NCI-H128 (cell line): ENCODE results near the gene PHLDA3.

Source experiments
- DNase-seq: peaks from one replicate; lab custom pipeline; 2025; ENCODE audit not compliant: unreplicated experiment; lab: John Stamatoyannopoulos, UW

Gene PHLDA3

DNA sequence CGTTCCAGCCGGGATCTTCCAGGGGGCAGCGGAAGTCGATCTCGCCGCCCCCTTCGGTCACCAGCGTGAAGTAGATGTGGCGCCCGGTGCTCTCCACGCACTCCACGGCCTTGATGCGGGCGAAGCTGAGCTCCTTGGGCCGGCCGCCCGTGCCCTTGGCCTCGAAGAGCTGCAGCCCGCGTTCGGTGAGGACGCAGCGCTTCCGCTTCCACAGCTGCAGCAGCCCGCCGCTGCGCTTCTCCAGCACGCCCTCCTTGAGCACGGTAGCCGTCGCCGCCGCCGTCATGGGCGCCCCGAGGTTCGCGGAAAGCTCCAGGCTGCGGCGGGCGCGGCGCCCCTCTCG, 516 bp downstream of the PHLDA3 start:
- peak; percentile 10 for DNase-seq

DNA sequence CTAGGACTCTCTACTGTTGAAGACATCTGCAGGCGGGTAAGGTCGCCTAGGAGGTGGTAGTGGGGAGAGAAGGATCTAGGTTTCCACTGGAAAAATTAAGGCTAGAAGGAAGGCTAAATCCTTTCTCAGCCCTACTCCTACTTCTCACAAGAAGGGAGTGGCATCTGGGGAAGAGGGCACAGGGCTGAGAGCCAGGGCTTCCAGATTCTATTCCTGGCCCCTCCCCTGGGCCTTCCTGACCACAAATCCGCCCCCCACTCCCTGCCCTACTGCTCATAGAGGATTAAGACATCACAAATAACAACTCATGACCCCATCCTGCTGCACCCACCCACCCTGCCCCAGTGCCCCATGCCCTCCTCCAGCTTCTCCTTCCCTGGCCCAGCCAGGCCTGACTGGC, 2.5 kb downstream of the PHLDA3 start:
- no peak for DNase-seq

DNA sequence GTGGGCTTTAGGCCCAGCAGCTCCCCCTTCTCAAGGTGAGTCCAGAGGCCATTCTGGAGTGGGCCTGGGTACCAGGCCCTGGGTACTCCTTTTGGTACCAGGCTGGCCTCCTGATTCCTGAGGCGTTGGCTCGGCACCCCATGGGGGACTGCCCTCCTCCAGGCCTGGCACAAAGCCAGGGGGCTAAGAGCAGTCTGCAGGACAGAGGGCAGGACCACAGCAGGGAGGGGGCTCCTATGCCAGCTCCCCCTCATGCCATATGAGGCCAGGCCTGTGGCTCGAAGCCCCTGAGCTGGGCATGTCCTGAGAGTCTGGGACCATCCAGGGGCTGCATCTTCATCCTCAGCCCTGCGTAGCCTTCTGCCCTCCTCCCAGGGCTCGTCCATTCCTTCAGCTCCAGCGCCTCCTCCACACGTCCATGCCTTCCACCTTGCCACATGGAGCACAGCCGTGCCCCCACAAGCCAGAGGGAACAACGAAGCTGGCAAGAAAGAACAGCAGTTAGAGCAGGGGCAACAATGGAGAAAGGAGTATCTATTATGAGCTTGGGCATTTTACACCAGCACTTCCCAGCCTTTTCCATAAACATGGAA, 3.2 kb downstream of the PHLDA3 start:
- DNase-seq = no peak

DNA sequence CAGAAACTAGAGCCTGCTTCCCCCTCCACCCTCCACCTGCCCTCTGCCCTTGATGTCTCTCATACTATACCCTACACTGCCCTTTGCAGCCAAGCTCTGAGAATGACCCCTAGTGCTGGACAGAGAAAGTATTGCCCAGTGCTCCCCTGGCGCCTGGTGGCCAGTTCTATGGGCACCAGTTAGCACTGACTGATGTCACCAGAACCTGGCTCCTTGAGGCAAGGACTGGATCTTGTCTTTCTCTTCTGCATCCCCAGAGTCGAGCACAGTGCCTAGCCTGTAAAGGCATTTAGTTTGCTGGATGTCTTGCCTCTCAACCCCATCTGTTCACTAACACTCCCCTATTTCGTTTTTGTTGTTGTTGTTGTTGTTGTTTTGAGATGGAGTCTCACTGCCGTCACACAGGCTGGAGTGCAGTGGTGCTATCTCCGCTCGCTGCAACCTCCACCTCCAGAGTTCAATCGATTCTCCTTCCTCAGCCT, 5.9 kb downstream of the PHLDA3 start:
- DNase-seq = no peak

DNA sequence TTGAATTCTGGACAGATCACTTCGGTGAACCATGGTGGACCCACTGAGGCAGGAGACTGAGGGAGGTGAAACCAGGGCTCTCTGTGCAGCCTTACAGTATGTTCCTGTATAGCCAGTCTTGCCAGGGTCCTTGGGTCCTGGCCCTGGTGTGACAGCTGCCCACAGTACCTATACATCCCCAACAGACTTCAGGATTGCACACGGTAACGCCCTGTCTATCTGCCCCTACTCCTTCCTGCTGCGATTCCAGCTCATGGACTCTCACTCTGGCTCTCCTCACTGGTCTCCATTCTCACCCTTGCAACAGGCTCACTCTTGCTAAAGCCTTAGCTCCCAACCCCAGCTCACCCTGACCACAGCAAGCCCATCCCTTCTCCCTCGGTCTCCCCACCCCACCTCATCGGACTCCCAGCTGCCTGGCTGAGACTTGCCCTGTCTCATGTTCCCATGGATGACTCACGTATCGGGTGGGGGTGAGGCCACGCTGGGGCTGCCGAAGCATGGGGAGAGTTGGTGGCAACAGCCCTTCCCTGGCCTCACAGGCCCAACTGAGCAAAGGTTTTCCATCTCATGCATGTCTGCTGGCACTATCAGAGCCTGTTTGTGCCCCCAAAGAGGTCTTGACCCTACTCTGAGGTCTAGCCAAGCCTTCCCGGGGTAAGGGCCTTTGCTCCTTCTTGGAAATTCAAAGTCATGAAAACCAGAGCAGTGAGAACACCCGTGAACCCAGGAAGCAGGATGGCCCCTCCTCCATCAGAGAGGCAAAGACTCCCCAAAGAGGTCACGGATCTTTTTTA, 7.1 kb downstream of the PHLDA3 start:
- no peak for DNase-seq

DNA sequence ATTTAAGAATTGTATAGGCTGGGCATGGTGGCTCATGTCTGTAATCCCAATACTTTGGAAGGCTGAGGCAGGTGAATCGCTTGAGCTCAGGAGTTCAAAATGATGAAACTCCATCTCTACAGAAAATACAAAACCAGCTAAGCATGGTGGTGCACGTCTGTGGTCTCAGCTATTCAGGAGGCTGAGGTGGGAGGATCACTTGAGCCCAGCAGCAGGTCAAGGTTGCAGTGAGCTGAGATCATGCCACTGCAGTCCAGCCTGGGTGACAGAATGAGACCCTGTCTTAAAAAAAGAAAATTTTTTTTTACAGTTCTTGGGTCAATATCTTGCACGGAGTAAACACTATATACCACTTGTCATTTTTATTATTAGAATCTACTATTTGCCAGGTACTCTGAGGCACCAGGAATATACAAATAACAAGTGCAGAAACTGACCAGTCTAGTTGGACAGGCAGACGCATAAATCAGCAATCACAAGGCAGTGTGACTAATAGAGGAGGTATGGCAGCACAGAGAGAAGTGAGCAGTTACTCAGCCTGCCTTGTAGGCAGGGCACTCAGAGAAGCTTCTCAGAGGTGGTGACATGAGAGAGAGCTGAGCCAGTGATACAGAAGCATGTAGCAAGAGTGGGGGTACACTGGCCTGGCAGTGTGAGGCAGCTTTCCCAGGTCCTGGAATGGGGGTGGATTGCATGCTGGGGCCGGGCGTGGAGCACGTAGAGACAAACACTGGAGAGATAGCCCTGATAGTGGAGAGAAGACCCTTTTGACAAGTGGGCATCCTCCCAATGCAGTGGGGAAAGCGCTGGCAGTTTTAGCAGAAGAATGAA, 8.0 kb downstream of the PHLDA3 start:
- no peak for DNase-seq

DNA sequence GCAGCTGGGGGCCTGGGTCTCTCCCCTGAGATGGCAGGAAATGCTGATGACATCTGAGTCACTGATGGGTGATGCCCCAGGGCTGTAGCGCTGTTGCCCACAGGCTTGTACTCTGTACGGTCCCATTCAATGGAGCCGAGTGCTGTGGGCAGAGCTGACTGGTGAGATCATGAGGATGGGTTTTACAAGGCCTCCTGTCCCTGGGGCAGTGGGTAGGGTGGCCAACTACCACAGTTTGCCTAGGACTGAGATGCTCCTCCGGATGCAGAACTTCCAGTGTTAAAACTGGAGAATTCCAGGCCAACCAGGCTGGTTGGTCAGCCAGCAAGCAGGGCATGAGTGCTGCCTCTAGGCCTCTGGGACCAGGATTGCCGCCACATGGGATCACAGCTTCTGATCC, 9.2 kb downstream of the PHLDA3 start:
- no peak for DNase-seq

DNA sequence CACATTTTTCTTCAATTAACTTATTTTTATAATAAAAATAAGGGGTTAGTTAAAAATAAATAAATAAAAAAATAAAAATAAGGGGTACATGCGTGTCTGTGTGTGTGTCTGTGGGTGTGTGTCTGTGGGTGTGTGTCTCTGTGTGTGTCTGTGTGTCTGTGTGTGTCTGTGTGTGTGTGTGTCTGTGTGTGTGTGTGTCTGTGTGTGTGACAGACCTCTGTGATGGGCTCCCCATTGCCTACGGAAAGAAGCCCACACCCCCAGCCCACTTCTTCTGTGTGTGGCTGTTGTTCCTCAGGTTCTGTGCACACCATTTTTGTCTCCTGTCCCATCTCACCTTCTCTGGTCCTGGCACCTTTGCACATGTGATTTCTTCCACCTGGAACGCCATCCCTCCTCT, 9.9 kb downstream of the PHLDA3 start:
- DNase-seq = no peak

DNA sequence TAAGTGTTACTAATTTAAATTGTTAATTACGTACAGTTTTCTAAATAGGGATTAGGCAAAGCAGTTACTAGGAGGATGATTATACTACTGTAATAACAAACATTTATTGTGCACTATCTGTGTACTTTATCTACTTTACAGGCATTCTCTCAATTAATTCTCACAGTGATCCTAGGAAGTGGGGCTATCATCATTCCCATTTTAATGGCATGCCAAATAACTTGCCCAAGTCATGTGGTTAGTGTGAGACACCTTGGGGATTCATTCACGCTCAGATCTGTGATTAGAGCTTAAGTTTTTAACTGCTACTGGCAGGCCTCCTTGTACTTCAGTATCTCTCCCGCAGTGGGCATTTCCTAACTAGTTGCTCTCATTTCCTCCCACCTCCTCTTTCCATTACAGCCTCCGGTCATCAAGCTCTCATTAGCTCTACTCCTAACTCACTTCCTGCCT, 11.5 kb downstream of the PHLDA3 start:
- DNase-seq = no peak

DNA sequence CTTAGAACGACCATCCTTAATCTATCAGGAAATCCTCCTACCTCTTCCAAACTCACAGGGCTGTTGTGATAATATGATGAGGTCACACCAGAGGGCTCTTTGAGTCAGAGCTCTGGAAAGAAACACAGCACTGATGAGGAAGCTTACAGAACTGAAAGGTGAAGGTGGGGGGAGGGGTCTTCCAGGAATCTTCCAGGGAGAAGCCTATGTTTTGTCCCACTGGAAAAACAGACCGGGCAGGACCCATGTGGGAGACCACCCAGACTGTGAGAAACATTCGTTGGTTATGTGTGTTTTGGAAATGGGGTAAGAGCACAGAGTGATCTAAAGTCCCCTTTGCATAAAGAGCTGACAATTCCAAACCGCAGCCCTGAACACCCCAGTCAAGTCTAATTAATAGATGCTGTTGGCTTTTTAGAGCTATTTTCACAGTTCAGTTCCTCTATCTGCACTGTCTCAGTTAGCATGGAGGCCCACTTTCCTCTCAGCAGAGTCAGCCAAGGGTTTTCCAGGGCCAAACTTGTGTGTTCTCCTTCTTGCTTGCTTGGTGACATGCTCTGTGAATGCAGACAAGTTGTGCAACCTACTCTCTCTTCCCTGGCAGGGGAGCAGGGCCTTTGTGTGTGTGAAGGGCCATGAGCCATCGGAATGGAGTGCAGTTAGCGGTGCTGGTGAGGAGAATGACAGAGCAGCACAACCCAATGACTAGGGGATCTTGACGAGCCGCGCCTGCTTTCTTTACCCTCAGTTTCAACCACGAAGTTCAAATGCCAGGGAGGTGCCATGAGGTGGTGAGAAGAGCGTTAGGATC, 12.3 kb downstream of the PHLDA3 start:
- DNase-seq = no peak

DNA sequence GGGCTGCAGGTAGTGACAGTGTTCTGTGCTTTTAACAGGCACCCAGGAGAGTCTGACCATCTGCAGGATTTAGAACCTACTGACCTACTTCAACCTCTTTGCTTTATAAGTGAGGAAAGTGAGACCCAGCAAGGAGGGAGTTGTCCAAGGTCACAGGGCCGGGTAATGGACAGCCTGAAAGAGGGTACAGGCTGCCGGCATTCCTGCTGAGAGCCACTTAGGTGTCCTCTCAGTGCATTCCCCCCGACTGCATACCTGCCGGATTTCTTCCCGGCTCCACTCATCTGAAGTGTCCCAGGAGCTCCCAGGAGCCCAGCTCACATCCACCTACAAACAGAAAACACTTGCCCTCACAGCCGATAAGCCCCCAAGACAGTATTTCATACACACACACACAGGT, 13.9 kb downstream of the PHLDA3 start:
- no peak for DNase-seq

DNA sequence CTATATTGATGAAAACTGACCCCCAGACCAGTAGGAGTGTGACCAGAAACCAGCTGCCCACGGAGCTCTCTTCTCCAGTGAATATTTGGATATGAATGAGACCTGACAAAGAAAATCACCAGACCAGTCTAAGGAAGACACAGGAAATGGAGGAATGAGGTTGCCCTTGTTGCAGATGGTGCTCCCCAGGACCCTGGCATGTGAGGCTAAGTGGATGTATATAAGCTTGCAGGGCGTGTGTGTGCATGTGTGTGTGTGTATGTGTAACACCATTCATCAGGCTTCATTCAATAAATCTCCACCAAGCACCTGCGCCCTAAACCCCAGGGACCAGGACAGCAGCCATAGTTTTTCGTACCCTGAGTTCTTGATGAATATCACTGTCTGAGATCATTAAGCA, 14.4 kb downstream of the PHLDA3 start:
- no peak for DNase-seq

DNA sequence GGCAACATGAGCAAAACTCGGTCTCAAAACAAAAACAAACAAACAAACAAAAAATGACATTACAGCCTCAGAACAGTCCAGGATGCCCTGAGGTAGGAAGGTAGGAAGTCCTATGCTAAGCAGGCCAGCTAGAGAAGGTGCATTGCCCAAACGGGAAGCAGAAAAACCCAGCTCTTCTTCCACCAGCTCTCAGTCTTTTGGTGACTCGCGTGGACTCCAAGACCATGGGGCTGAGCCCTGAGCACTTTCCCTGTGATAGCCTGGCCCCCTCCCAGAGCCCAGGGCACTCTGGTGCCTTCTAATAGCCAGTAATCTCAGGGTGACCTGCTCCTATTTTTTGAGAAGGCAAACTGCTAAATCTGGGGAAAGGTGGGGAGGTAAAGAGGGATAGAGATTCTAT, 16.1 kb downstream of the PHLDA3 start:
- no peak for DNase-seq

DNA sequence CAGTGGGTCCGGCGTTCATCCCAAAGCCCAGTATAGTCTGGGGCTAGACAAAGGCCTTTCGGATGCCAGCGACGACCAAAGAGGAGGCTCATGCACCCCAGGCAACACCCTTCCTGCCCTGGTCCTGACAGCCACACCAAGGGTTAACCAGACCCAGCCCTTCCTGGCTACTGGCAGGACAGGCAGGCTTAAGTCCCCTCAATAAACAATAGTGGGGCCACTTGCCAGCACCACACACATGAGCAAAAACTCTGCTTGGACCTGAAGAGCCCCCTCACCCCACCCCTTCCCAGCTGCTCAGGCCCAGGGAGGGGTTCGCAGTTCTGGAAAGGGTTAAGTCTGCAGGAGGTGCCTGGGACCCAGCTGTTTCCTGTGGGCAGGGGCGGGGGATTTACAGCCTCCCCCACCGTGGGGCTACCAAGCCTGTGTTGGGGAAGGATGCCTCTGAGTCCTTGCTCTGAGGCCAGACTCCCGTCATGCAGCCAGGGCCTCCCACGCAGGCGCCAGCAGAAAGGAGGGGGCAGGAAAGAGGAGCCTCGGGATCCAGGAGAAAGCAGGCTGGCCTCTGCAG, 18.2 kb downstream of the PHLDA3 start:
- no peak for DNase-seq

DNA sequence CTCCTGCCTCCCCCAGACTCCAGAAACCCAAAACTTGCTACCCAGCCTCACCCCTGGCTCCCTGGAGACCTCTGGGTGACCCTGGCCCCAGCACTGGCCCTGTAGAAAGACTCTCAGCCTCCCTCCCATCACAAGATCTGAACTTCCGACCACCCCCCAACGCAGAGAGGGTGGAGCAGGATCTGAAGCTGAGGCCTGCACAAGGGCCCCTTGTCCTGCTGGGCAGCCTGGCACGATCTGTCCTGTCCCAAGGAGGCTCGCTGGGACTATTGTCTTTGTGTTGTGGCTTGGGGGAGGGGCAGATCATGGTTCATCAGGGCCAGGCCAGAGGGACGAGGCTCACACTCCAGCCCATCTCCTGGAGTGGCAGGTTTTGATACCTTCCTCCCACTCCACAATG, 20.0 kb downstream of the PHLDA3 start:
- DNase-seq = no peak

DNA sequence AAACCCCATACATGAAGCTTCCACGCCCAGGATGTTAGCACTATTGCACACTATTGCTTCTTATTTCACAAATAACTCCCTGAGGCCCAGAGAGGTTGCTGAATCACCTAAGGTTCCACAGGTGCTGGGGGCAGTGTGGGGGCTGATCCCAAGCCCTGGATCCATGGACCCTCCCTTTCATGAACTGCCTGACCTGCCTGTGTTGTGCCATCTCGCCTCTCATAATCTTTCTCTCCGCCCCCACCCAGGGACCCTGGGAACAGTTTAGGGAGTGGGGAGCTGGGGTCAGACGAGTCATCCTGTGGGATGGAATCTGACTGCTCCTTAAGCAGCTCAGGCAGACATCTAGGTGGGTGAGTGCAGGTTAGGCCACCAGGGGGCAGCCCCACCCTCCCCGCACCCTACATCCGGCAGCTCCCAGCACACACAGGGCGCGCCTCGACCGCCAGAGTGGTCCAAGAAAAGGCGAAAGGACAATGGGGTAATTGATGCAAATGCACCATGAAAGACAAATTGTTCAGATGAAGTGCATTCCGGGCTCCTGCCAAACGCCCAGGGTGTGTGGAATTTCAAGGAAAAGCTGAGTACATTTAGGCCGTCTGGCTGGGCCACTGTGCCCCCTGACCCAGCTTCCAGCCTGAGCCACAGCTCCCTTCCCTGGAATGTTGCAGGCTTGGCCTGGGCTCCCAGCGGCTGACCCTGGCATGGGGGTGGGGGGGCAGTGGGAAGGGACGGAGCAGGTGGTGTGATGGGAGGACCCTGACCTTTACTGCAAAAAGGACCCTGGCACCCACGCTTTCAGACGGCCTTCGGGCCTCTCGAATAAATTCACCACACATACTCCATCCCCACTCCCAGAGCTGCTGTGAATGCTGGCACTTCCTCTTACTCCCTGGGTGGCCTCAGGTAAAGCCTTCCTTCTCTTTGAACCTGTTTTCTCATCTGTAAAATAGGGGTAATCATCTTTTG, 20.8 kb downstream of the PHLDA3 start:
- DNase-seq = no peak

DNA sequence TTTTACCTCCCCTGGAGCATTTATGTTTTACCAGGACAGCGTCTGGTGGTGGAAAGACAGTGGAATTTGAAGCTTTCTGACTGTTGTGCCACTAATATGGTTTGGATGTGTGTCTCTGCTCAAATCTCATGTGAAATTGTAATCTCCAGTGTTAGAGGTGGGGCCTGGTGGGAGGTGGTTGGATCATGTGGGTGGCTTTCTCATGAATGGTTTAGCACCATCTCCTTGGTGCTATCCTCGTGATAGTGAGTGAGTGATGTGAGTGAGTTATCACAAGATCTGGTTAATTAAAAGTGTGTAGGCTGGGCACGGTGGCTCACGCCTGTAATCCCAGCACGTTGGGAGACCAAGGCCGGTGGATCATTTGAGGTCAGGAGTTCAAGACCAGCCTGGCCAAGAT, 23.7 kb downstream of the PHLDA3 start:
- DNase-seq = no peak

DNA sequence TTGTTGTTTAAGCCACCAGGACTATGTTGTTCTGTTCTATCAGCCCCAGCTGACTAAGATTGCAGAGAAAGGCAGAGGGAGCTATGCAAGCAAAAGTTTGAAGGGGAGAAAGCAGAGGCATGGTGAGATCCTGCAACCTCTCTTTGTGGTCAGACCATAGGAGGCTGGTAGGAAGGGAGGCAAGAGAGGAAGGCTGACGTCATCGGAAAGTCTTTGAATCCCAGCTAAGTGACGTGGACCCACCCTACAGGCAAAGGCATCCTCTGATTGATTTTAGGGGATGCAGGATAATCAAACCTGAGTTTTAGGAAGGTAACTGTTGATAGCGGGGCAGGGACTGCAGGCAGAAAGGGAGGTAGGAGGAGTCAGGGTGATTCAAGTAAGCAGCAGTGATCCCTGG, 24.2 kb downstream of the PHLDA3 start:
- no peak for DNase-seq

DNA sequence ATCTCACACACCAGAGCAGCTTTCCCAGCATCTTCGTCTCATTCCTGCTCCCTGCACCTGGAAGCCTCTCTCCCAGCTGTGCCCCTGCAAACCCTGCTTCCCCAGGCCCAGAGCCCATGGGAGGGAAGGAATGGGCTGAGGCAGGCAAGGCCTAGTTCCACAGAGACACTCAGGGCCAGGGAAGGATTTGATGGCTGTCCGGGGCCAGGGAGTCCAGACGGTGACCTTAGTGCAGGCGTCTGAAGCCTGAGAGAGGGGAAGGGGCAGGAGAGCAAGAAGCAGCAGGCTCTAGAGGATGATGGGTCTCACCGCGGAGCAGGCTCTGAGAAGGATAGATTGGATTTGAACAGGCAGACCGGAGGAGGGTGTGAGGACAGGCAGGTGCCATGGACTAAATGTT, 25.2 kb downstream of the PHLDA3 start:
- no peak for DNase-seq

DNA sequence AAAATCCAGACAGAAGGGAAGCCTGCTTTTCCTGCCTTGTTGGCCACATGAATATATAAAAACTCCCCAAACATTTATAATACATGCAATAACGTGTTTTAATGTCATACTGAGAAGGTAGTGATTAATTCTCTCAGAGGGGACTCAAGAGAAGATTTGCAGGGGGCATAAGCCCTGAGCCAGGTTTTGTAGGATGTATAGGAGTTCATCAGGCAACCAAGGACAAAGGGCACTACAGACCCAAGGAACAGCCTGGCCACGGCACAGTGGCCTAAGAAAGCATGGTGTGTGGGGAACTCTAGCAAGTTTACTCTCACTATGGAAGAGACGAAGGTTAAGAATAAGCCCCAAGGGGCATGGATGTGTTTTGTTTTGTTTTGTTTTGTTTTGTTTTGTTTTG, 32.0 kb downstream of the PHLDA3 start:
- DNase-seq = no peak
